Neutrophil (primary cell): ENCODE results near the gene SH3BP5.
A peak's percentile ranks its signal among the peaks of the same experiment; 100 is the strongest.
"Not testable (repeated sequence)": the region's sequence is repeated elsewhere in the genome, so short reads cannot be mapped to it uniquely, and the experiment has no call there.

ENCODE experiments used
- H3K27ac ChIP-seq: fragments of 200-600 bp; sonication (generic); 2 replicates; pipeline ENCODE4 v1.5.1; 2016; ENCODE audit warnings: mild to moderate bottlenecking, moderate library complexity
- H3K27me3 ChIP-seq: fragments of 200-600 bp; sonication (generic); 2 replicates; pipeline ENCODE4 v1.6.0; 2016; ENCODE audit warnings: mild to moderate bottlenecking
- H3K36me3 ChIP-seq: fragments of 200-600 bp; sonication (generic); 2 replicates; pipeline ENCODE4 v1.5.1; 2017
- H3K4me1 ChIP-seq, 2 experiments: fragments of 200-600 bp in 1 of 2; sonication (generic) in 1 of 2; 1 replicate in 1 of 2; 2 replicates in 1 of 2; pipeline versions ENCODE4 v1.5.1 to v1.6.1; 2013 to 2016; ENCODE audit warnings: low read depth in 1 of 2, low read length in 1 of 2, mild to moderate bottlenecking in 1 of 2, moderate library complexity in 1 of 2; ENCODE audit not compliant: control insufficient read depth in 1 of 2, insufficient read depth in 1 of 2
- H3K4me3 ChIP-seq, 2 experiments: fragments of 200-600 bp in 1 of 2; sonication (generic) in 1 of 2; 1 replicate in 1 of 2; 2 replicates in 1 of 2; pipeline ENCODE4 v1.5.1; 2013 to 2016; ENCODE audit warnings: low read depth in 1 of 2, low read length in 1 of 2, mild to moderate bottlenecking in 1 of 2, moderate library complexity in 1 of 2
- H3K9me3 ChIP-seq: fragments of 200-600 bp; sonication (generic); 2 replicates; pipeline ENCODE4 v1.5.1; 2016
- CTCF ChIP-seq: fragments of 200-600 bp; sonication (generic); IDR thresholded peaks from 2 replicates; pipeline ENCODE4 v1.5.1; 2016; ENCODE audit warnings: antibody characterized with exemption

The SH3BP5 gene

GRCh38 chr3:15368561-15369135 is 36.3 kb upstream of the SH3BP5 start:
- H3K9me3 ChIP-seq = no peaks in the 10 kb centered on the region
- TF ChIP-seq CTCF = no peak
- no peaks in the 10 kb centered on the region for H3K4me1 ChIP-seq
- H3K27ac ChIP-seq = no peak overlapping the region
- H3K27me3 ChIP-seq = no peaks in the 10 kb centered on the region
- no peak overlapping the region for H3K4me3 ChIP-seq
- H3K36me3 ChIP-seq = no peaks in the 10 kb centered on the region

- no peaks in the 10 kb centered on the region for H3K9me3 ChIP-seq
- H3K36me3 ChIP-seq = no peaks in the 10 kb centered on the region
- H3K4me3 ChIP-seq = no peak overlapping the region
- no peak overlapping the region for H3K27ac ChIP-seq
- H3K27me3 ChIP-seq = no peaks in the 10 kb centered on the region
- H3K4me1 ChIP-seq = no peaks in the 10 kb centered on the region
- no peak for TF ChIP-seq CTCF
Measured at GRCh38 chr3:15367059-15367458, 34.7 kb upstream of the SH3BP5 start.

GRCh38 chr3:15364078-15364477 is 31.7 kb upstream of the SH3BP5 start:
- not testable (repeated sequence) for H3K9me3 ChIP-seq, H3K4me3 ChIP-seq, H3K27ac ChIP-seq, H3K27me3 ChIP-seq, H3K36me3 ChIP-seq
- peaks cover 12 to 15% of the 10 kb centered on the region in 2 experiments for H3K4me1 ChIP-seq

GRCh38 chr3:15361494-15362214 is 29.3 kb upstream of the SH3BP5 start:
- peaks cover 12 to 15% of the 10 kb centered on the region in 2 experiments for H3K4me1 ChIP-seq
- H3K4me3 ChIP-seq = no peak overlapping the region
- no peaks in the 10 kb centered on the region for H3K36me3 ChIP-seq
- H3K27ac ChIP-seq = no peak overlapping the region
- no peaks in the 10 kb centered on the region for H3K27me3 ChIP-seq
- no peak for TF ChIP-seq CTCF
- H3K9me3 ChIP-seq = no peaks in the 10 kb centered on the region

GRCh38 chr3:15360788-15361493 is 28.6 kb upstream of the SH3BP5 start:
- Histone ChIP-seq H3K9me3 (no peaks in the 10 kb centered on the region), H3K27ac (peak overlapping the region; percentile 36), H3K4me1 (peaks cover 12 to 15% of the 10 kb centered on the region in 2 experiments), H3K36me3 (no peaks in the 10 kb centered on the region), H3K4me3 (no peak overlapping the region), H3K27me3 (no peaks in the 10 kb centered on the region)
- TF ChIP-seq CTCF = no peak
